KMS-11 (cell line): Measurements from ENCODE around the gene CBX8.
A peak's percentile ranks its signal among the peaks of the same experiment; 100 is the strongest.

Experiments
- H2AFZ ChIP-seq: fragments of 200-600 bp; sonication (generic); 2 replicates; pipeline ENCODE4 v1.6.1; 2016; ENCODE audit warnings: antibody characterized with exemption, mixed run types, low read depth
- H3K27ac ChIP-seq: fragments of 200-600 bp; sonication (generic); 2 replicates; pipeline ENCODE4 v1.6.1; 2016; ENCODE audit warnings: mild to moderate bottlenecking, mixed run types
- H3K27me3 ChIP-seq: fragments of 200-600 bp; sonication (generic); 2 replicates; pipeline ENCODE4 v1.6.1; 2017; ENCODE audit warnings: mild to moderate bottlenecking, low read depth, mixed run types, moderate library complexity; ENCODE audit not compliant: insufficient read depth
- H3K36me3 ChIP-seq: fragments of 200-600 bp; sonication (generic); 2 replicates; pipeline ENCODE4 v1.6.1; 2017; ENCODE audit warnings: mild to moderate bottlenecking, mixed run types; ENCODE audit not compliant: insufficient read depth
- H3K4me1 ChIP-seq: fragments of 200-600 bp; sonication (generic); 2 replicates; pipeline ENCODE4 v1.6.1; 2016; ENCODE audit warnings: mild to moderate bottlenecking, low read depth, mixed run types; ENCODE audit not compliant: poor library complexity, severe bottlenecking
- H3K4me2 ChIP-seq: fragments of 200-600 bp; sonication (generic); 2 replicates; pipeline ENCODE4 v1.7.0; 2016; ENCODE audit warnings: mild to moderate bottlenecking, mixed run types
- H3K4me3 ChIP-seq: fragments of 200-600 bp; sonication (generic); IDR thresholded peaks from 2 replicates; pipeline ENCODE4 v1.6.1; 2017; ENCODE audit warnings: low read depth, low read length, mixed read lengths; ENCODE audit not compliant: insufficient read depth
- H3K79me2 ChIP-seq: fragments of 200-600 bp; sonication (generic); 2 replicates; pipeline ENCODE4 v1.6.1; 2016; ENCODE audit warnings: low read depth, mixed run types; ENCODE audit not compliant: insufficient read depth
- H3K9ac ChIP-seq: fragments of 200-600 bp; sonication (generic); 2 replicates; pipeline ENCODE4 v1.6.1; 2016; ENCODE audit warnings: mild to moderate bottlenecking, mixed run types
- H4K20me1 ChIP-seq: fragments of 200-600 bp; sonication (generic); 2 replicates; pipeline ENCODE4 v1.6.1; 2016; ENCODE audit warnings: mild to moderate bottlenecking, mixed run types; ENCODE audit not compliant: insufficient read depth
- TF ChIP-seq, protein P1 (sequence below): fragments of 200-600 bp; sonication (generic); conservative IDR thresholded peaks from 2 replicates; pipeline ENCODE4 v1.6.1; 2017; ENCODE audit warnings: low read depth, mild to moderate bottlenecking, antibody characterized with exemption, low read length, moderate library complexity, mixed read lengths

Gene CBX8

DNA sequence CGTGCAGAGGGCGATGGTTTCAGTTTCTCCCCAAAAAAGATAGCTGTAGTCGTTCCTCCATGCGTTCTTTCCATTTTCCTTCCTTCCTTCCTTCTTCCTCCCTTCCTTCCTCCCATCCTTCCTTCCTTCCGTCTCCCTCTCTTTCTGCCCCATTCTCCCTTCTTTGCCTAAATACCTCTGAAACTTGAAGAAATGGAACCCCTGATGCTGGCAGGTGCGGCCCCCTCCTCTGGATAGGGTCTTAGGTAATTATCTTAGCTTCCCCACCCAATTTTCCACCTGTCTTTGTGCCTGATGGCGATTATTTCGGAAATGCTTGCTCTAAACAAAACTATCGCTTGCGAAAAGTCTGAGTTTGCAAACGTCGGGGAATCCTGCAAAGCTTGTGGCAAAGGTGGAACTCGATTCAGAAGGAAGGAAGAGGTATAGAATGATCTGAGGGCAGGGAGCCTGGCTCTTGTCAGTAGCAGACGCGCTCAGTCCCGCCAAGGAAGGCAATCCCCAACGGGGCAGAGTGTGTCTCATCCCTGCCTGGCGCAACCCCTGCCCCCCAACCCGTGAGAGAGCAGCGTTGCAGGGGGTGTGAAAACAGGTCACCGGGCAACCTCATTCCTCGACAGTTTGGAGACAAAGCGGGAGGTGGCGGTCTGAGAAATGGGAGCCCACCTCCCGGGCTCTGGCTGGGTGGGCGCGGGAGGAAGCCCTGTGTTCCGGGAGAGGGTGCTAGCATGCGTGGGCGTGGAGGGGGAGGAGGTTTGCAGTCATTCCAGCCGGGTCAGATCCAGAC, 2.9 kb upstream of the CBX8 start:
- Histone ChIP-seq H3K36me3 (no peaks in the 10 kb centered on the region), H3K4me3 (no peak overlapping the region), H3K79me2 (no peaks in the 10 kb centered on the region), H3K27ac (no peak overlapping the region), H4K20me1 (no peaks in the 10 kb centered on the region), H2AFZ (no peak overlapping the region), H3K4me2 (peak overlapping the region; percentile 79; the same call in 1 of the 2 replicates), H3K9ac (no peak overlapping the region), H3K27me3 (peaks cover 70% of the 10 kb centered on the region), H3K4me1 (peaks cover 43% of the 10 kb centered on the region)
- TF ChIP-seq, protein P1, sequence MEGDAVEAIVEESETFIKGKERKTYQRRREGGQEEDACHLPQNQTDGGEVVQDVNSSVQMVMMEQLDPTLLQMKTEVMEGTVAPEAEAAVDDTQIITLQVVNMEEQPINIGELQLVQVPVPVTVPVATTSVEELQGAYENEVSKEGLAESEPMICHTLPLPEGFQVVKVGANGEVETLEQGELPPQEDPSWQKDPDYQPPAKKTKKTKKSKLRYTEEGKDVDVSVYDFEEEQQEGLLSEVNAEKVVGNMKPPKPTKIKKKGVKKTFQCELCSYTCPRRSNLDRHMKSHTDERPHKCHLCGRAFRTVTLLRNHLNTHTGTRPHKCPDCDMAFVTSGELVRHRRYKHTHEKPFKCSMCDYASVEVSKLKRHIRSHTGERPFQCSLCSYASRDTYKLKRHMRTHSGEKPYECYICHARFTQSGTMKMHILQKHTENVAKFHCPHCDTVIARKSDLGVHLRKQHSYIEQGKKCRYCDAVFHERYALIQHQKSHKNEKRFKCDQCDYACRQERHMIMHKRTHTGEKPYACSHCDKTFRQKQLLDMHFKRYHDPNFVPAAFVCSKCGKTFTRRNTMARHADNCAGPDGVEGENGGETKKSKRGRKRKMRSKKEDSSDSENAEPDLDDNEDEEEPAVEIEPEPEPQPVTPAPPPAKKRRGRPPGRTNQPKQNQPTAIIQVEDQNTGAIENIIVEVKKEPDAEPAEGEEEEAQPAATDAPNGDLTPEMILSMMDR: no peak

DNA sequence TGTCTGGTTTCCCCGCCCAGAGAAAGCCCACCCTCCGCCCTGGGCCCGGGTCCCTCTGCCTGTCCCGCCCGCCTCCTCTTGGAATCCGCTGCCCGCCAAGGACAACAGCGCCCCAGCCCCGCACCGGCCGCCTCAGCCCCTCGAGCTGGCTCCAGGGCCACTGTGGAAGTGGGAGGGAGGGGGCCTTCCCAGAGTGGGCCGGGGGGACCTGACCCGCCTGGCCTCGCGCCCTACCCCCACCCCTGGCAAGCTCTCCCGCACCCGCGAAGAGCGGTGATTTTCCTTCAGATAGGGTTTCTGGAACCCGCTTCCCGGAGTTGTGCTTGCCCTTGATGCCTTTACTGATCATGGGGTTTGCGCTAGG, 2.3 kb upstream of the CBX8 start:
- Histone ChIP-seq H3K9ac (no peak overlapping the region), H3K4me1 (peaks cover 39% of the 10 kb centered on the region), H4K20me1 (no peaks in the 10 kb centered on the region), H2AFZ (no peak overlapping the region), H3K27me3 (peaks cover 64% of the 10 kb centered on the region), H3K79me2 (no peaks in the 10 kb centered on the region), H3K27ac (no peak overlapping the region), H3K4me2 (no peak overlapping the region; the same call in 1 of the 2 replicates), H3K4me3 (no peak overlapping the region), H3K36me3 (no peaks in the 10 kb centered on the region)
- TF ChIP-seq, protein P1: no peak

DNA sequence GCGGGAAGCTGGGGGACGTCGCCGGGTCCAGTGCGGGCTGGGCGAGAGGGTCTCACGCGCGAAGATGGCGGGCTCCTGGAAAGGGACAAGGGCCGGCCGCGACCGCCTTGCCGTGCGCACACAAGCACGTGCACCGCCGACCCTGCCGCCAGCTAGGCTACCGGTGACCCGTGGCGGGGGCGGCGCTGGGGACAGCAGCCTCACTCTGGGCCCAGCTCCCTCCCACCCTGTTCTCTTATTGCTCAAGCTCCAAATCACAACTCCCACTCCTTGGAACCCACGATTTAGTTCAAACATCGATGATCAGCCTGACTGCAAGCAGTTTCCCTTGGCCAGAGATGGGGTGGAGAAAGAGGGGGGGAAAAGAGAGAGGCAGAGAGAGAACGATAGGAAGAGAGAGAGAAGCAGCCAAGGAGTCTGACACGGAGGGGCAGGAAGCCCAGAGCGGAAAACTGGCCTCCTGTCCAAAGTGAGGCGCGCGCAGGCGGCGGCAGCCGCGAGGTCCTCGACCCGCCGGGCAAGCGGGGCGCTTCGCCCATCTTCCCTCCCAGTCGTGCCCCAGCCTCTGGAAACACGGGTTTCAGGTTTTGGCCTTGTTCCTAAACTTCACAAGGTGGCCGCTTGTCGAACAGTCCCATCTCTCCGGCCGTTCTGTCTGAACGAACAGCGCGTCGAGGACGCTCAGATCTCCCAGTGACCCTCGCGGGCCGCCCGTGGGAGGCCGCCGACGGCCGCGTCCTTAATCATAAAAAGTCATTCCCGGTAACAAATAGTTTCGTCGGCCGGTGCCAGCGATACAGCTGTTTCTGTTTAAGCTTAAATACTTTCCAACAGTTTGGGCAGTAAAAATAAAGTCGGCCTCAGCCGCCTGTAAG, 1.7 kb upstream of the CBX8 start:
- TF ChIP-seq, protein P1: no peak
- Histone ChIP-seq H3K4me2 (0 out of 2 replicates have a peak overlapping the region, but pooled peaks have one; percentile 70), H3K27me3 (peaks cover 58% of the 10 kb centered on the region), H3K79me2 (no peaks in the 10 kb centered on the region), H4K20me1 (no peaks in the 10 kb centered on the region), H3K36me3 (no peaks in the 10 kb centered on the region), H3K27ac (no peak overlapping the region), H2AFZ (peak overlapping the region; percentile 74), H3K9ac (peak overlapping the region; percentile 44; the same call in 1 of the 2 replicates), H3K4me1 (peaks cover 33% of the 10 kb centered on the region), H3K4me3 (no peak overlapping the region)

DNA sequence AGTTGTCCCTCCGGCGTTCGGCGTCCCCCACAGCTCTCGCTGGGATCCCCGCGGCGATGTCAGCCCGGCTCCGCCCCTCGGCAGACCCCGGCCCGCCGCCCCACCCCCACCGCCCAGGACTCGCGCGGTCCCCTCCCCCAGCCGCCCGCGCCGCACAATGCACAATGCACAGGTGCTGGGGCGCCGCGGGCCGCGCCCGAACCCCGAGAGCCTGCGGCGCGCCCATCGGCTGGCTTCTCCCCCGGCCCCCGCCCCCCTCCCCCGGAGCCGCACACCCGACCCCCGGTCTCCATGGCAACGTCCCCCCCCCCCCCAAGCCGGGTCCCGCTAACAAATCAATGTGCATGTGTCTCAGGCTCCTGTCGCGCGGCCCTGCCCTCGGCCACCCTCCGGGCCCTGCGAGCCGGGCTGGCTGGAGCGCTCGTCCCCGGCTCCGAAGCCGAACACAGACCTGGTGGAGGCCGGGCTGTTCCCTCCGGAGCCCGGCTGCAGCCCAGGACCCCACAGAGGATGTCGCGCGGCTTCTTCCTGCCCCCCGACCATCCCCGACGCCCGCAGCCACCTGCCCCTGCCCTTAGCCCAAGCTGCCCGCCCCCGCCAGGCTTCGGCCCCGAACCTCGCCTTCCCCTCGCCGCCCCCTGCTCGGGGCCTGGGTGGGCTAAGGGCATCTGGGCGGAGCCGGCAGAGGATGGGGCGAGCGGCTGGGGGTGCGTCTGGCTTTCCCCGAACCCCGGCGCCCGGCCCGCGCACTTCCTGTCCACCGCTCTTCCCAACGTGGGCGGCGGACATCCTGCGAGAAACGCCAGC, 818 bp upstream of the CBX8 start:
- no peaks in the 10 kb centered on the region for H4K20me1 ChIP-seq
- no peaks in the 10 kb centered on the region for H3K79me2 ChIP-seq
- peak overlapping the region; percentile 74 for H2AFZ ChIP-seq
- H3K27ac ChIP-seq: no peak overlapping the region
- H3K36me3 ChIP-seq: no peaks in the 10 kb centered on the region
- peak overlapping the region; percentile 44; the same call in 1 of the 2 replicates for H3K9ac ChIP-seq
- peaks cover 33% of the 10 kb centered on the region for H3K4me1 ChIP-seq
- no peak overlapping the region for H3K4me3 ChIP-seq
- TF ChIP-seq, protein P1: no peak
- H3K27me3 ChIP-seq: peaks cover 49% of the 10 kb centered on the region
- peak overlapping the region; percentile 70; the same call in 1 of the 2 replicates for H3K4me2 ChIP-seq
